Choroid plexus epithelial cell (primary cell): ENCODE measurements around the gene ASB6.
"Not testable (repeated sequence)": the region's sequence is repeated elsewhere in the genome, so short reads cannot be mapped to it uniquely, and the experiment has no call there.

Experiments
- DNase-seq: peaks from one replicate; pipeline ENCODE4 v3.0.0-alpha.2; 2010; ENCODE audit warnings: low read depth
- H3K4me3 ChIP-seq: 2 replicates; pipeline ENCODE4 v1.5.1; 2011; ENCODE audit warnings: low read depth, mild to moderate bottlenecking, control low read depth, low read length, moderate library complexity
- CTCF ChIP-seq: conservative IDR thresholded peaks from 2 replicates; pipeline ENCODE4 v1.5.1; 2011; ENCODE audit warnings: low read depth, mild to moderate bottlenecking, control low read depth, inconsistent platforms, low read length, moderate library complexity

The ASB6 gene

GRCh38 chr9:129664746-129665388 is 22.9 kb upstream of the ASB6 start:
- no peak for TF ChIP-seq CTCF
- no peak for DNase-seq
- H3K4me3 ChIP-seq: peak overlapping the region; percentile 36

GRCh38 chr9:129662239-129662638 is 20.3 kb upstream of the ASB6 start:
- not testable (repeated sequence) for H3K4me3 ChIP-seq, DNase-seq

GRCh38 chr9:129661029-129661428 is 19.1 kb upstream of the ASB6 start:
- TF ChIP-seq CTCF: no peak
- no peak overlapping the region for H3K4me3 ChIP-seq
- no peak for DNase-seq

GRCh38 chr9:129656795-129657390 is 14.9 kb upstream of the ASB6 start:
- no peak overlapping the region for H3K4me3 ChIP-seq
- DNase-seq: no peak
- no peak for TF ChIP-seq CTCF

- TF ChIP-seq CTCF: no peak
- no peak overlapping the region for H3K4me3 ChIP-seq
- no peak for DNase-seq
These were observed 13.7 kb upstream of the ASB6 start for GRCh38 chr9:129655696-129656095.

- no peak overlapping the region for H3K4me3 ChIP-seq
- TF ChIP-seq CTCF: no peak
- DNase-seq: no peak
These were observed 13.2 kb upstream of the ASB6 start for GRCh38 chr9:129655154-129655553.

- no peak overlapping the region for H3K4me3 ChIP-seq
- TF ChIP-seq CTCF: no peak
- no peak for DNase-seq
These were observed 12.6 kb upstream of the ASB6 start for GRCh38 chr9:129654554-129655040.
